Left lung (tissue), 10 donors: ENCODE measurements around the gene SORCS3. TPM values are rescaled to one million over a fixed set of nuclear protein-coding genes. Genes with fewer than 3 reads are reported as not detected.

Experiments
- ATAC-seq: fragments of 200-7000 bp; cut with Tn5 transposase; one replicate; pipeline ENCODE4 v1.9.1; 2020; ENCODE audit warnings: moderate library complexity
- DNase-seq, 4 donors: peaks; one replicate each; pipeline ENCODE4 v3.0.0-alpha.2; 2013 to 2020
- H3K27ac ChIP-seq, 2 donors: fragments of 200-600 bp; sonication (generic) in 1 of 2; one replicate each; pipeline versions ENCODE4 v1.5.0 to v1.8.0; 2020 to 2021
- H3K27me3 ChIP-seq, 2 donors: fragments of 200-600 bp; sonication (generic) in 1 of 2; one replicate each; pipeline versions ENCODE4 v1.5.0 to v1.8.0; 2020 to 2021
- H3K36me3 ChIP-seq, 2 donors: fragments of 200-600 bp; sonication (generic) in 1 of 2; one replicate each; pipeline versions ENCODE4 v1.5.0 to v1.8.0; 2020 to 2021
- H3K4me1 ChIP-seq, 2 donors: fragments of 200-600 bp; one replicate each; pipeline ENCODE4 v1.8.0; 2021
- H3K4me3 ChIP-seq, 2 donors: fragments of 200-600 bp; sonication (generic) in 1 of 2; one replicate each; pipeline versions ENCODE4 v1.5.0 to v1.8.0; 2020 to 2021; ENCODE audit warnings: mild to moderate bottlenecking in 1 of 2
- H3K9me3 ChIP-seq, 2 donors: fragments of 200-600 bp; sonication (generic) in 1 of 2; one replicate each; pipeline versions ENCODE4 v1.5.0 to v1.8.0; 2020 to 2021
- intact Hi-C, 2 donors: fragments of 100-400 bp; cut with DNase I; formaldehyde crosslinking; loops; one replicate each; pipeline versions ENCODE4 v1.11.2 to v1.14.2; 2022
- polyA plus RNA-seq, 6 donors: library from polyadenylated mRNA; unstranded; fragments of 120-200 nt; gene quantifications; one replicate each; pipeline ENCODE4 v1.2.1, GENCODE V29; 2013; ENCODE audit not compliant: insufficient read length in 6 of 6
- total RNA-seq, 2 donors: library from RNA; stranded (reverse); fragmentation: NEBNext Ultra II Directional; extraction: Animal tissue kit (Norgen Biotek cat#: 25700); gene quantifications; one replicate each; pipeline ENCODE4 v1.2.1, GENCODE V29; 2021
- TF ChIP-seq, protein P1 (sequence below), 2 donors: fragments of 200-600 bp; sonication (generic) in 1 of 2; IDR thresholded peaks; one replicate each; pipeline versions ENCODE4 v1.5.0 to v1.8.0; 2021; ENCODE audit warnings: antibody characterized with exemption in 2 of 2
- donor health status: DM: no; HTN: yes; CAD: no.
- donor health status: DM: no; HTN: no; CAD: no.

The SORCS3 gene
- total and polyA plus RNA-seq, 8 donors, result 0.05 to 0.24 (median 0.06) TPM; not detected in 2

DNA sequence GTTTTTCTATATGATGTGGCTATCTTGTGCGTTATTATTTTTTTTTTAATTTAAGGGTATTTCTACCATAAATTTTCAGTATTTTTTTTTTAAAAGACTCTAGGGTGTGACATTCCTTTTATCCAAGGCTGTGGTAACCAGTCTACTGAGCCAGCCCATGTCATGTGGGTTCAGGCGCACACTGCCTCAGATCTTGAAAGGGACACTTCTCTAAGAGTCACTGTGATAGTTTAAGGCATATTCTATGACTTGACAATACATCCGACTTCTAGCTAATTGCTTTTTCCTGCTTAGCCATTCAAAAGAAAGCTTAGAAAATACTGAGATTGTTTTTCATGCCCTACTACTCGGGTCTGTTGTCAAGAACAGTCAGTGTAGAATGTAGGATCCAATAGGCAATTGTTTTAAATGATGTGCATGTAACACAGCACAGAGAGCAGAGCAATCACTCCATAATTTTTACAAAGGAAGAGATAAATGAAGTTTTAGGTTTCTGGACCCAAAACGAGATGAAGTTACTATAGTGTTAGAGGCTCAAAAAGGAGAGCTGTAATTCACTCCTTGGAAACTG is 263.7 kb downstream of the SORCS3 start:
- Histone ChIP-seq H3K36me3 (no peaks in the 10 kb centered on the region), H3K9me3 (no peaks in the 10 kb centered on the region), H3K4me1 (no peaks in the 10 kb centered on the region), H3K27me3 (peaks cover 0 to 9% of the 10 kb centered on the region in 2 donors), H3K4me3 (no peak overlapping the region), H3K27ac (no peak overlapping the region)
- intact Hi-C loops, result no loop called here
- TF ChIP-seq, protein P1, sequence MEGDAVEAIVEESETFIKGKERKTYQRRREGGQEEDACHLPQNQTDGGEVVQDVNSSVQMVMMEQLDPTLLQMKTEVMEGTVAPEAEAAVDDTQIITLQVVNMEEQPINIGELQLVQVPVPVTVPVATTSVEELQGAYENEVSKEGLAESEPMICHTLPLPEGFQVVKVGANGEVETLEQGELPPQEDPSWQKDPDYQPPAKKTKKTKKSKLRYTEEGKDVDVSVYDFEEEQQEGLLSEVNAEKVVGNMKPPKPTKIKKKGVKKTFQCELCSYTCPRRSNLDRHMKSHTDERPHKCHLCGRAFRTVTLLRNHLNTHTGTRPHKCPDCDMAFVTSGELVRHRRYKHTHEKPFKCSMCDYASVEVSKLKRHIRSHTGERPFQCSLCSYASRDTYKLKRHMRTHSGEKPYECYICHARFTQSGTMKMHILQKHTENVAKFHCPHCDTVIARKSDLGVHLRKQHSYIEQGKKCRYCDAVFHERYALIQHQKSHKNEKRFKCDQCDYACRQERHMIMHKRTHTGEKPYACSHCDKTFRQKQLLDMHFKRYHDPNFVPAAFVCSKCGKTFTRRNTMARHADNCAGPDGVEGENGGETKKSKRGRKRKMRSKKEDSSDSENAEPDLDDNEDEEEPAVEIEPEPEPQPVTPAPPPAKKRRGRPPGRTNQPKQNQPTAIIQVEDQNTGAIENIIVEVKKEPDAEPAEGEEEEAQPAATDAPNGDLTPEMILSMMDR (IDR thresholded peaks at IDR 0.05), result no peak
- DNase-seq, result no peak
- ATAC-seq, result no peak

DNA sequence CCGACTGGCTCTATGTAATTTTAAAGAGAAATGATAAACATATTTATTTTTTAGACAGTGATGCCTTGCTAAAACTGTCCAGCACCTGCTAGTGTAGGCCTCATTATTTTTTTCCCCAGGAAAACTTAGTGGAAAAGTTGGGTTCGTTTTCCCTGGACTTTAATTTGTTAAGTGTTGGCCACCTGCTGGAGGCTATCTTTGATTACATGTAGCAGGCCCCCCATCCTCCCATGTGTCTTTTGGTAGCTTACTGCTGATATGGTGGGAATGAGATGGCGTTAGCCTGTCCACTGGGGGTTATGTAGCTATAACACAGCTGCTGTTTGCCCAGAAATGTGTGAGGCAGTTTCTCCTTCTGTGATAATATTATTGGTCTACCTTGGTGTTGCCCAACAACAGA is 265.0 kb downstream of the SORCS3 start:
- DNase-seq, result no peak
- no peak for ATAC-seq
- Histone ChIP-seq H3K4me1 (no peaks in the 10 kb centered on the region), H3K27ac (no peak overlapping the region), H3K9me3 (no peaks in the 10 kb centered on the region), H3K27me3 (peaks cover 0 to 9% of the 10 kb centered on the region in 2 donors), H3K4me3 (no peak overlapping the region), H3K36me3 (no peaks in the 10 kb centered on the region)
- intact Hi-C loops, result no loop called here
- TF ChIP-seq, protein P1 (IDR thresholded peaks at IDR 0.05), result no peak

DNA sequence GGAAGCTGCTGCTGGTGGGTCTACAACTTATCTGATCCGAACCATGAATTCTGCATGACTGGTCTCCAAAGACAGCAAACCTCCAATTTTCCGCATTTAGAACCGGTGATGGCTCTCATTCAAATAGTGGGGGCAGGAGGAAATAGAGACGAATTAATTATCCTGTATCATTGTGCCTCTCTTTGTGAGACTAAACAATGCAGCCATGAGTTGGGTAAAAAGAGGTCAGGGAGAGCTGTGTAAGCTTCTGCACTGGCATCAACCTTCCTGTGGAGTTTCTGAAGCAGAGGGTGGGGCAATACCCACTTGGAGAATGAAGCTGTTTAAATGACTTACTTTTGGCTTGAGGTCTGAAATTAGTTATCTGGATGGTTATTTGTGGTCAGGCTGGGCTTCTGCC is 266.4 kb downstream of the SORCS3 start:
- H3K27me3 ChIP-seq, result peaks cover 0 to 9% of the 10 kb centered on the region in 2 donors
- H3K9me3 ChIP-seq, result no peaks in the 10 kb centered on the region
- H3K27ac ChIP-seq, result no peak overlapping the region
- no peak for DNase-seq
- no peak overlapping the region for H3K4me3 ChIP-seq
- H3K4me1 ChIP-seq, result no peaks in the 10 kb centered on the region
- intact Hi-C loops, result no loop called here
- no peak for ATAC-seq
- TF ChIP-seq, protein P1 (IDR thresholded peaks at IDR 0.05), result no peak
- no peaks in the 10 kb centered on the region for H3K36me3 ChIP-seq

DNA sequence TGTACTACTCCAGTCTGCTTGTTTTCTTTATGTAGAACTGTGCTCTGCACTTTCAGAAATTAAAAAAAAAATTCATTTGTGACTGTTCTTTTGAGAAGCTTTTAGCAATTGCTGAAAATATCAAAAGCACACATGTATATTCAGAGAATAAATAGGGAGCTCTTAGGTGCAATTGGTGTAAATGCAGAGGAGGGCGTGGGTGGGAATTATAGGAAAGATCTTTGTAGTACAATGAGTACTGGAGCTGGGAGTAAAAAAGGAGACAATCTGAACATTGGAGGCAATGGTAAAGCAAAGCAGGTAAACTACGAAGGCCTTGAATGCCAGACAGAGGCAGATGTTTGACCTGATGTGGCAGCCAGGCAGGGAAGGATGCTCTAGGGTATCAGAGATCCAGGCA is 267.5 kb downstream of the SORCS3 start:
- Histone ChIP-seq H3K4me1 (no peaks in the 10 kb centered on the region), H3K27me3 (peaks cover 0 to 9% of the 10 kb centered on the region in 2 donors), H3K4me3 (no peak overlapping the region), H3K36me3 (no peaks in the 10 kb centered on the region), H3K9me3 (no peaks in the 10 kb centered on the region), H3K27ac (no peak overlapping the region)
- TF ChIP-seq, protein P1 (IDR thresholded peaks at IDR 0.05), result no peak
- intact Hi-C loops, result no loop called here
- DNase-seq (no peak), ATAC-seq (no peak)

DNA sequence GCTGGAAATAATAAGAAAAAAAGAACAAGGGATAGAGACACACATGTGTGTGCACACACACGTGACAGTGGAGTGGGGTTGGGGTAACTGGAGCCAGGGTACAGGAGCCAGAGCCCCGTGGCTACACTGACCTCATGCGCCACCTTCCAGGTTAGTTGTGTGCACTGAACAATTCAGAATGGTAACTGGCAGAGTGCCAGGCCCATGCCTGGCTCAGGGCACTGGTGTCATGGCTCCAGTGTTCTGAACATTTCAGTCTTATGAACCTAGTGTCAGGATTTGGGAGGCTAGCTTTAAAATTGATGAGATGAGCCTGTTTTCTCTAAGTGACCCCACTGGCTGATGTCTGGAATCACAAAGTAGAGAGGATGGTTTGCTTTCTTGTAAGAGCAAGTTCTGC is 269.6 kb downstream of the SORCS3 start:
- no peaks in the 10 kb centered on the region for H3K9me3 ChIP-seq
- no peak for ATAC-seq
- DNase-seq, result no peak
- peaks cover 0 to under 1% of the 10 kb centered on the region in 2 donors for H3K27me3 ChIP-seq
- no peaks in the 10 kb centered on the region for H3K36me3 ChIP-seq
- no peaks in the 10 kb centered on the region for H3K4me1 ChIP-seq
- TF ChIP-seq, protein P1 (IDR thresholded peaks at IDR 0.05), result no peak
- H3K4me3 ChIP-seq, result no peak overlapping the region
- no peak overlapping the region for H3K27ac ChIP-seq
- intact Hi-C loops, result no loop called here
